ENCODE measurements around the gene MYDGF.

The MYDGF gene

DNA sequence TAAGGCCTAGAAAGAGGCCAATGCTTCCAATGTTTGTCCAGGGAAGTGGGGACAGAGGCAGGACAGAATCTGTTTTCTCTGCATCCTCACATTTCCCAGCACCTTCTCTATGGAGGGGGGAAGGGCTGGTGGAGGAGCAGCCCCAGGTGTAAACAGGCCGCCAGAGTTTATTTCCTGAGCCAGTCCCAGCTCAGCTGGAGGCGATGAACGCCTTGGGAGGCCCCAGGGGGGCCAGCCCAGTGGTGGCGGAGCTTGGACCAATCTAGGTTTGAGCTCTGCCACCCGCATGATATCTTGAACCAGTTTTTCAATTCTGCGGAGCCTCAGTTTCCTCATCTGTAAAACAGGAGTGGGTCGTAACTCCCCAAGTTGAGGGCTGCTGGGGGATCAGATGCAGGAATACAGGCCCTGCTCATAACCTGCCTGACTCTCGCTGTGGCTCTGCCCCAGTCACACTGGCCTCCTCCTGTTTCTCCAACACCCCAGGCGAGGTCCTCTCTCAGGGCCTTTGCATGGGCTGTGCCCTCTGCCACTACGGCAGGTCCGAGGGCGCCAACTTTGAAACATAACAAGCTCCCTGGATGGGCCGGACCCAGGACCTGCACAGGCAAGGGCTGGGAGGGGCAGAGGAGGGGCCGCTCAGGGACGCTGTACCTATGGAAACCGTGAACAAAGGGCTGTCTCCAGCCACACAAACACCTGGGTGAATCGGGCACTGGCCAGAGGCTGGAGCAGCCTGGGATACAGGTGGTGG, 29.7 kb downstream of the MYDGF start:
- no peak for DNase-seq

DNA sequence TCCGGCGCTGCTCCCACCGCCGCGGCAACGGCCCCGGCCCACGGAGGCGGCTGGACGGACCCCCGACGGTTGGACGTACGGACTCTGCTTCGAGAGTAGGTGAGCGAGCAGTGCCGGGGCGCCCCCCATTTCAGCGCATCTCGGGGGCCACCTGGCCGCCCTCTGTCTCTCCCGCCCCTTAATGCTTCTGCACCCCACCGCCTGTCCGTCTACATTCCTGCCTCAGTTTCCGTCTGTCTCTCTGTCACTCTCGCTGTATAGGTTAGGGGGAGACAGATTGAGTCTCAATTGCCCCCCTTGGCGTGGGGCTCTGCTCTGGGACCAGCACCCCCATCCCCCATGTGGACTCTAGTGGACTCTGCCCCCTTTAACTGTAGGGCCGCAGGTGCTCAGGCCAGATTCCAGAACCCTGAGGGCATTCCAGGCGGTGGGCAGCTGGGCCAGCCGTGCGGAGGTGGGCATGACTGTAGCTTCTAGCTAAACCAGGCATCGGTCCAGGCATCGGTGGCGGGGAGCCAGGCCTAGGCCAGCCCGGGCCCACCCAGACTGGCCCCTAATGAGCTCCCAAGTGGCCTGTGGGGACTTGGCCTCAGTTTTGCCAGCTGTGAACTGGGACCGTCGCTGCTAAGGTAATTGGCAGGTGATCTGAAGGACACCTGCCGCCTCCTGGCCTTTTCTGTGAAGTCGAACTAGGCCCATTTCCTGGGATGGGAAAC, 30.5 kb downstream of the MYDGF start:
- DNase-seq = no peak

DNA sequence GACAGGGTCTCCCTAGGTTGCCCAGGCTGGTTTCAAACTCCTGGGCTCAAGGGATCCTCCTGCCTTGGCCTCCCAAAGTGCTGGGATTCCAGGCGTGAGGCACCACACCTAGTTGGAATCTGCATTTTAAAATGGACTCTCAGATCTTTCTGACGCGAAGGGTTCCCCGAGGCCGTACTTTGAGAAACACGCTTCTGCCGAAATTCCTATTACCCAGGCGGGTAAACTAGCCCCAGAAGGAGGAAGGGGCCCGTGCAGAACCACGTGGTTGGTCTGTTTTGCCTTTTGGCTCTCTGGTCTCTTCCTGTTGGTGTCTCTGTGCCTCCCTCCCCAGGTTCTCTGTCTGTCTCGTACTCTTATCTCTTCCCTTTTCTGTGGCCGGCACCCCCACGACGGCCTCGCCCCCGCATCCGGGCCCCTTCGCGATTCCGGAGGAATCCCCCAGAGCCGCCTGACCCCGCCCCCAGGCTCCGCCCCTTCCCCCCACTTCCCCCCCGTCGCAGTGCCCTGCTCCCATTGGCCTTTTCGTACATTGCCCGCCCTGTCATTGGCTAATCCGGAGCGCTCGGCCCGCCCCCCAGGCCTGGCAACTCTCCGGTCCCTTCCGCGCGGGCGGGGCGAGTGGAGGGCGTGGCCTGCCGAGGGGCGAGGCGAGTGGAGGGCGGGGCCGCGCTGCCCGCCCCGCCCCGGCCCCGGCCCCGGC, 31.2 kb downstream of the MYDGF start, which contains the start of gene TNFAIP8L1:
TSS of gene TNFAIP8L1 (plus strand) at position 689 of the 703 bp plus-strand sequence. CDS start 12,354 bp downstream, outside the sequence.
- peak; percentile 96 to 99 (median 98) for DNase-seq

DNA sequence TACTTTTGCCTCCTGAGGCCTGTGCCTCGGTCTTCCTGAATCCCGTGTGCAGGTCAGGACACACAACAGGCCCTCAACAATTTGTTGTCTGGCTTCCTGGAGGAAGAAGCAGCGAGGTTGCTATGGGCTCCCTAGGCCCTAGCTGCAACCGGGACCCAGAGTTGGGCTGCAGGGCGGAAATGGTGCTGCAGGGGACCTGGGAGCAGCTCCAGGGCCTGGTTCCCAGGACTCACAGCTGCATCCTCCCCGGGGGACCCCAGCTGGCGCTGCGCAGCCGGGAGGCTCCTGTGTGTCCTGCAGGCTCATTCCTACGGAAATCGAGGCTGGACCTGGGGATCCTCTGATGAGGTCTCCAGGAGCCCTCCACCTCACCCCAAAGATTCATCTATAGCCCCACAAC, 31.8 kb downstream of the MYDGF start:
- DNase-seq = no peak

DNA sequence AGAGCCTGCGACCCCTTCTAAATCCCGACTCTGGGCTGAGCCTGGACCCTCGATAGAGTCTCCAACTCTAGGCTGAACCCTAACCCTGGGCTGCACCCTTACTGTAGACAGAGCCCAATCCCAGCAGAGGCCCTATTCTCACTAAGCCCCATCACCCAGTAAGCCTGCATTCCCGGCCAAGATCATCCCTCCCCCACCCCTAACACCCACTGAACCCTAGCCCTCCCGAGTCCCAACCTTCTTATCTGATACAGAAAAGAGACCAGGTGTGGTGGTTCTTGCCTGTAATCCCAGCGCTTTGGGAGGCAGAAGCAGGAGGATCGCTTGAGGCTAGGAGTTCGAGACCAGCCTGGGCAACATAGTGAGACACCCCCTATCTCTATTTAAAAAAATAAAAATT, 33.4 kb downstream of the MYDGF start:
- no peak for DNase-seq

DNA sequence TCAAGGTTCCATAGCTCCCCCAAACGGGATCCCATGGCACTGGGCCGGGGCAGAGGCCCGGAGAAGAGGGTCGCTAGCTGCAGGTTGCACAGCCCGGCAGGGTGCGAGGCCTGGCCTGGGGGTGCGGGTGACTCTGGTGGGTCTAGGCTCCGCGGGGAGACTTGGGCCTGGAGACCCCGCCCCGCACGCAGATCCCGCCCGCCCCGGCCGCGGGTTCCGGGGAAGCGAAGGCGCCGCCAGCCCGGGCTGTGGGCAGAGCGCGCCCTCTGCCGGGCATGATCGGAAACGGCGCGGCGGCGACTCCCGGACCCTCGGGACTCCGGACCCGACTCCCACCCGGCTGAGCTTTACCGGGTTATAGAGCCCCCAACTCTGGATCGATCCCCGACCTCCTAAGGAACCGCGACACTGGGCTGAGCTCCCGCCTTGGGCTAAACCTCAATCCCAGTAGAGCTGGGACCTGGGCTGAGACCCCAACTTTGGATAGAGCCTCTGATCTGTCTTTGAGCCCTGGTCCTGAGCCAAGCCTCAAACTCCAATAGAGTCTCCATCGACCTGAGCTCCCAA, 33.9 kb downstream of the MYDGF start:
- DNase-seq = peak; percentile 58 to 73 (median 65)

DNA sequence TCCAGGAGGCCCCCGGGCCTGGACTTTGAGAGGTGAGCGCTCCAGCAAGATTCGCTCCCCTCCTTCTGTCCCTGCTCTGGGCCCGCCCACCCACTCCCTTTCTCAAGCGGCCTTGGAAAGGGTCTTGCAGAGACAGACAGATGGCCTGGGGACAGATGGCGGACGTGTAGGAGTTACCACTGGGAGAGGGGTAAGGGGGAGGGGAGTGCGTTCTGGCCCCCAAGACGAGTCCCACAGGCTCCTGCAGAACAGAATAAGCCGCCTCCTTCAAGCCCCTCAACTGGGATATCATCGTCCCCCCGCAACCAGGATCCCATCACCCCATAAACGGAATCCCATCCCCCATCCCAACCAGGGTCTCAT, 34.4 kb downstream of the MYDGF start:
- no peak for DNase-seq

DNA sequence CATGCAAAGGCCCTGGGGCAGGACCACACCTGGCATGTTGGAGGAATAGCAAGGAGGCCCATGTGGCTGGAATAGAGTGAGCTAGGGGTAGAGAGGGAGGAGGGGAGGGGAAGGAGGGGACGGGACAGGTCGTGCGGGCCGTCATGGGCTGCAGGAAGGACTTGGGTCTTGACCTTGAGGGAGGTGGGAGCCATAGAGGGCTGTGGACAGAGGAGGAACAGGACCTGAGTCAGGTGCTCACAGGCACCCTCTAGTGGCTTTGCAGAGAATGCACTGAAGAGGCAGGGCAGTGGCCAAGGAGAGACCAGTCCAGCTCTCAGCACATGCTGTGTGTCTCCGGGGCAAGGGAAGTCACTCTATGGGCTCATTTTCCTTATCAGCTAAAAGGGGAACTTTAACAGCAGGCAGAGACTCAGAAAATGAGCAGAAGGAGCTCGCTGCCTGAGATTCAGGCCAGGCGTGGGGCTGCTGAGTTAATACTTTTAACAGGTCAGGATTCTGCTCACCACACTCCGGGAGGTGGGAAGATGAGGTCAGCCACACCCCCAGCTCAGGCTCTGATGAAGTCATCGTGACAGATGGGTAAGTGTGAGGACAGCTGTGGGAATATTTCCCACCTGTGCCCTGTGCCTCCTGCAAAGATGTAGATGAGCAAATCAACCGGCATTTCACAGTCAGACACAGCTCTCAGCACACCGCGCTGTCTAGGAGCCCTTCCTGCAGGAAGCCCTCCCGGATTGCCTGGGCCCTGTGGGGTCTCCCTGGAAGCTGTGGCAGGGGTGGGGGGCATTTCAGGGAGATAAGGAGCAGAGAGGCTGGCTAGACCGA, 36.8 kb downstream of the MYDGF start:
- peak in 3 of 5 donors; percentile 26 to 53 (median 35) for DNase-seq

DNA sequence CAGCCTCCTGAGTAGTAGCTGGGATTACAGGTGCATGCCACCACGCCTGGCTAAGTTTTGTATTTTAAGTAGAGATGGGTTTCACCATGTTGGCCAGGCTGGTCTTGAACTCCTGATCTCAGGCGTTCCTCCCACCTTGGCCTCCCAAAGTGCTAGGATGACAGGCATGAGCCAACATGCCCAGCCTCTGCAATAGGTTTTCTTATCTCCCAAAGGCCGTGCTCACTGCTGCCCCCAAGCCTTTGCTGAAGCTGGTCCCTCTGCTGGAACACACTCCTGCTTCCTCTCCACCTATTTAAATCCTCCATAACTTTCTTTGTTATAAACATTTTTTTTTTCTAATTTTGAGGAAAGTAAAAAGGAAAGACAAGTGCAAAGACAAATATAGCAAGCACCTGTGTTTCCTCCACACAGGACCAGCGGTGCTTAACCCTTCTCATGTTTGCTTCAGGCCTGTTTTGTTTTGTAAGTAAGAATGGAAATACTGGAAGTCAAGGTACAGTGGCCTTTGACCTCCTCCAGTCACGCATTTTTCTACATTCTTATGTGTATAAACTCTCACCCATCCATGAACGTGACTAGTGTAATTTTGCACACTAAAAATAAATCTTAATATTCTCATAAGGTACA, 45.3 kb downstream of the MYDGF start:
- no peak for DNase-seq

DNA sequence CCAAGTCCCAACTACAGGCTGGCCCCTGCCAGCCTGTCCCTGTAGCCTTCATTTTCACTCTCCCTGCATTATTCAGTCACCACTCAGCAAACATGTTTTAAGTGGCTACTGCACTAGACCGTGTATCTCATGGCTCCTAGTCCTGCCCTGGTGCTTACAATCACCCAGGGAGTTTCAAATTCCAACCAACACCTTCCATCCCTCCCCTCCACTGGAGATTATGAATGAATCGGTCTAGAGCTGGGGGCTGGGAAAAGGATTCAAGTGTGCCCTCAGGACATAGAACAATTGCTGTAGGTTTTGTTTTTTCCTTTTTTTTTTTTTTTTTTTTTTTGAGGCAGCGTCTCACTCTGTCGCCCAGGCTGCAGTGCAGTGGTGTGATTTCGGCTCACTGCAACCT, 45.8 kb downstream of the MYDGF start:
- DNase-seq = no peak

DNA sequence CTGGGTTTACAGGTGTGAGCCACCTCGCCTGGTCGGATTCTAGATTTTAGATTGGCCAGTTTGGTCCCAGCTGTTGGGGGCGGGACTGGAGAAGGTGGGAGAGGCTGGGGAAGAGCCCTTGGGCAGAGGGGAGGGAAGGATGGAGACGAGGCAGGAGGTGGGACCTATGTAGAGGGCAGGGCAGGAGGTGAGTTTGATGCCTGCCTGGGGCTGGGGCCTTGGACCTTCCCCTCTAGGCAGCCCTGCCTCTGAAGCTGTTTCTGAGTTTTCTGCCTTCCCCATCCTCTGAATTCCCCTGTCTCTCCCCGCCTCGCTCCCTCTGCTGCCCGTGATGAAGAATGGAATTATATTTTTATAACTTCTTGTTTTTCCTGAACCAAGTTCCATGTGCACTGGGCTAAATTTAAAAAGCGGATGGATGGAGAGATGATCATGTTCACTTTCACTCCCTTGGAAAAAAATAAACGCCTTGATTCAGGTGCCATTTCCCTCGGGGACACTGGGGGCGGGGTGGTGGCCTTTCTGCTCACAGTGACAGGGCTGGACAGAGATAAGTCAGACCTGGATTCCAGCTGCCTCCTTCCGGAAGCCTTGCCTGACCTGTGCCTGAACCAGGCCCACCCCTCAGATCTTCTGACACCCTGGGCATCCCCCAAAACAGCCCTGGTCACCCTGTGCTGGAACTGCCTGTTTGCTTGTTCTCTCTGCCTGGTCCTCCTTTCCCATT, 47.3 kb downstream of the MYDGF start:
- DNase-seq = no peak

DNA sequence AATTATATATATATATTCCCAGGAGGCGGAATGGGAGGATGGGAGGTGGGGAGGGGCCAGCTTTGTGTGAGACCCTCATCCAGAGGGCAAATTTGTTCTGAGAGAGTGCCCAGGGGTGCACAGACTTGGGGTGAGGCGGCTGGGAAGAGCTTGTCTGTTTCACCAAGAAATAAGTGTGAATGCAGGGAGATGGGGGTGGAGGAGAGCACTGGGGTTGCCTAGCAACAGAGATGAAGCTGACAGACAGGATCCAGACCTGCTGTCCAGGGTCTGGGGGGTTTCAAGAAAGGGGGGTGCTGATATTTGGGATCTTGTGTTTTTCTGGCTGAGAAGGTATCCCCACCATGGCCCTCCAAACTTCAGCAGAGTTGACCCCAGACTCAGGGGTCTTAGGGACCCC, 49.5 kb downstream of the MYDGF start:
- no peak for DNase-seq

DNA sequence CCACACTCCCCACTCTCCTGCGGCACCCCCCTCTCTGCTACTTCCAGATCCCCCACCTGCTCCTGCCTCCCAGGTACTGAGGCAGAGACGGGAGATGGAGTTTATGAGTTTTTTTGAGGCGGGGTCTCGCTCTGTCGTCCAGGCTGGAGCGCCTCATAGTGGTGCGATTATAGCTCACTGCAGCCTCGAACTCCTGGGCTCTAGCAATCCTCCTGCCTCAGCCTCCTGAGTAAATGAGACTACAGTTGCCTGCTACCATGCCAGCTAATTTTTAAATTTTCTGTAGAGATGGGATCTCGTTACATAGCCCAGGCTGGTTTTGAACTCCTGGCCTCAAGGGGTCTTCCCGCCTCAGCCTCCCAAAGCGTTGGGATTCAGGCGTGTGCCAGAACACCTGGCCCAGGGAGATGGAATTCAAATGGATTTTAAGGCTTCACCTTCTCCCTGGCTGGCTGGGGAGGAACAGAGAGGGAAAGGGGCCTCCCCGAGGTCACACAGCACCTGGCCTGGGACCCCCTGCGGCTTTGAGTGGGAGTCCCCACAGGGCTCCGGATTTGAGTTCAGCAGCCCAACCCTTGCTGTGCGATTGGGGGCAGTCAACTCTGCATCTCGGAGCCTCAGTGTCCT, 50.4 kb downstream of the MYDGF start:
- no peak for DNase-seq

DNA sequence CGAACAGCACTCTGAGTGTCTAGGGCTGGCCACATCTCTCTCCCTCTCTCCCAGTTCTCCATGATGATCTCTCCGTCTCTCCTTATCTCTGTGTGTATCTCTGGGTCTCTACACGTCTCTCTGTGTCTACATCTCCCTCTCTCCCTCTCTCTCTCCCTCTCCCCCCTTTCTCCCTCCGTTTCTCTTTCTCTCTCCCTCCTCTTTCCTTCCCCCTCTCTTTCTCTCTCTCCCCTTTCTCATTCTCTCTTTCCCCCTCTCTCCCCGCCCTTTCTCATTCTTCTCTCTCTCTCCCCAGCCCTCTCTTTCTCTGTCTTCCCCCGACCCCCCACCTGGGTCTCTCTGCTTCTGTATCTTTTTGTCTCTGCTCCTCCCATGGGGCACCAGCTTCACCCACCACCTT, 52.1 kb downstream of the MYDGF start:
- DNase-seq = no peak

DNA sequence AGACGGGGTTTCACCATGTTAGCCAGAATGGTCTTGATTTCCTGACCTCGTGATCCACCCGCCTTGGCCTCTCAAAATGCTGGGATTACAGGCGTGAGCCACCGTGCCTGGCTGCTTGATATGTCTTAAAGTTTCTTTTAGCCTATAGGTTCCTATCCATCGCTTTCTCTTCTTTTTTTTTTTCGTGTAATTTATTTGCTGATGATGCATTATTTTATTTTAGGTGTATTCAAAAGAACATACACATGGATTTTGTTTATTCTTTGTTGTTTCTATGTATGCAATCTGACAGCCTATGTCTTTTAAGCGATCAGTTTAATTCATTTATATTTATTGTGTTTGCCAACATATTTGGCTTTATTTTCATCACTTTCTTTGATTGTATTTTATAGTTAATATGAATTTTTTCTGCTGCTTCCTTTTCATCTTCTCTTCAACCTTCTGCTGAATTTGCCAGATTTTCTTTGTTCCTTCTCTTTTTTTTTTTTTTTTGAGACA, 56.8 kb downstream of the MYDGF start:
- no peak for DNase-seq

DNA sequence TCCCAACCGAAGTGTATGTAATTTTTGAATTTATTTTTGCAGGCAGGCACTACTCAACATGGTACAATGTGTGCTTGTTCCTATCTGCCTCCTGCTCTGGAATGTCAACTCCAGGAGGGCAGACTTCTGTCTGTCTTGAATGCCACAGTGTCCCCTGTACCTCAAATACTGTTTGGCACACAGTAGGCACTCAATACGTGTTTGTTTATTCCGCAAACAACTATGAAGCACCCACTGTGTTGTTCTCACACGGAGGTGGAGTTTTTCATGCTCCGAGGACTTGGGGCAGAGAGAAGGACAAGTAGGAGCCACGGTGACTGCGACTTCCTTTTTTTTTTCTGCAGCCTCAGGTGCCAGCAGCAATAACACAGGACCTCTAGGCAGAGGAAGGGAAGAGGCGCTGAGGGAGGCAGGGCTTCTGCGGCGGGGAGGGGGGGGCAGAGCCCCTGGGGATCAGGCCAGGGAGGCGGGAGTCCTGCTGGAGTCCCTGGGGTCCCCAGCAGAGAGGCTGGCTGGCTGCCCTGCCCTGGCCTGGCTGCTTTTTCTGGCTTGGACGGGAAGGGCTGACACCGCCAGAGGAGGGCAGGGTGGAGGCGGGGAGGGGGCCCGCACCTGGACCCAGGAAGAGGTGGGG, 60.1 kb downstream of the MYDGF start:
- DNase-seq = no peak
